Adipocyte (in vitro differentiated cells): ENCODE data around the gene PIK3C3.

ENCODE experiments used
- DNase-seq: peaks from one replicate; pipeline ENCODE4 v3.0.0-alpha.2; 2015; ENCODE audit warnings: low read depth
- H3K27me3 ChIP-seq: replicated peaks from 2 replicates; pipeline ENCODE4 v1.7.0; 2013; ENCODE audit warnings: mild to moderate bottlenecking, low read length, moderate library complexity; ENCODE audit not compliant: control insufficient read depth, insufficient read depth
- H3K36me3 ChIP-seq: 2 replicates; pipeline ENCODE4 v1.7.0; 2013; ENCODE audit warnings: low read length, mild to moderate bottlenecking, moderate library complexity; ENCODE audit not compliant: control insufficient read depth, insufficient read depth, severe bottlenecking
- H3K4me1 ChIP-seq: 2 replicates; pipeline ENCODE4 v1.7.0; 2013; ENCODE audit warnings: mild to moderate bottlenecking, low read length, moderate library complexity; ENCODE audit not compliant: control insufficient read depth, insufficient read depth
- H3K4me3 ChIP-seq: 2 replicates; pipeline ENCODE4 v1.7.0; 2013; ENCODE audit warnings: mild to moderate bottlenecking, low read length, moderate library complexity
- H3K9ac ChIP-seq: 2 replicates; pipeline ENCODE4 v1.7.0; 2013; ENCODE audit warnings: mild to moderate bottlenecking, low read length, moderate library complexity
- H3K9me3 ChIP-seq: 2 replicates; pipeline ENCODE4 v1.7.0; 2013; ENCODE audit warnings: mild to moderate bottlenecking, low read length, moderate library complexity; ENCODE audit not compliant: control insufficient read depth

Gene PIK3C3

GRCh38 chr18:41967680-41968079 lies 12.6 kb downstream of the PIK3C3 start:
- H3K9me3 ChIP-seq = no peaks in the 10 kb centered on the region
- peaks cover 21% of the 10 kb centered on the region for H3K4me1 ChIP-seq
- peaks cover 60% of the 10 kb centered on the region for H3K36me3 ChIP-seq
- H3K9ac ChIP-seq = no peak overlapping the region
- no peaks in the 10 kb centered on the region for H3K27me3 ChIP-seq
- no peak for DNase-seq
- no peak overlapping the region for H3K4me3 ChIP-seq

GRCh38 chr18:41969881-41970280 lies 14.8 kb downstream of the PIK3C3 start:
- no peak for DNase-seq
- H3K27me3 ChIP-seq = no peaks in the 10 kb centered on the region
- H3K36me3 ChIP-seq = peaks cover 56% of the 10 kb centered on the region
- peaks cover 18% of the 10 kb centered on the region for H3K4me1 ChIP-seq
- no peak overlapping the region for H3K9ac ChIP-seq
- no peak overlapping the region for H3K4me3 ChIP-seq
- no peaks in the 10 kb centered on the region for H3K9me3 ChIP-seq

- no peak for DNase-seq
Observed at GRCh38 chr18:41972067-41972925, 17.3 kb downstream of the PIK3C3 start.

DNA sequence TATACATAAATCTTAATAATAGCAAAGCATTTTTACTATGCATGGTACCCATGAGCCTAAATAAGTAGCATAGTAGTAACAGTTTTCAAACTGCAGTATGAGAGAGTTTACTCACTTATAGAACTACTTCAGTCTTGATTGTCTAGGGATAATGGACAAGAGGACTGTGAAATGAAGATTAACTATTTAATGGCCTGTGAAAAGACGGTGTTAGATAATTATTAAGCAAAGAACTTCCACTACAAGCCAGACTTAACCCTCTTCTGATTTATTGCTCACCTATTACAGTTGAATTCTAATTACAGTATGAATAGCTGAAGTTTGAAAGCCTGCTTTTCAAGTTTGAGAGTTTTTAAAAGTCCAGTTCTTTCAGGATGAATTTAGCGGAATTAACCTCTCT lies 18.9 kb downstream of the PIK3C3 start:
- Histone ChIP-seq H3K9ac (no peak overlapping the region), H3K27me3 (no peaks in the 10 kb centered on the region), H3K4me1 (peaks cover 3% of the 10 kb centered on the region), H3K36me3 (peaks cover 60% of the 10 kb centered on the region), H3K4me3 (no peak overlapping the region), H3K9me3 (no peaks in the 10 kb centered on the region)
- DNase-seq = no peak

More at GRCh38 chr18:41972067-41972925, 17.3 kb downstream of the PIK3C3 start:
- peaks cover 59% of the 10 kb centered on the region for H3K36me3 ChIP-seq
- H3K4me3 ChIP-seq = no peak overlapping the region
- H3K4me1 ChIP-seq = peaks cover 3% of the 10 kb centered on the region
- no peak overlapping the region for H3K9ac ChIP-seq
- H3K27me3 ChIP-seq = no peaks in the 10 kb centered on the region
- H3K9me3 ChIP-seq = no peaks in the 10 kb centered on the region

DNA sequence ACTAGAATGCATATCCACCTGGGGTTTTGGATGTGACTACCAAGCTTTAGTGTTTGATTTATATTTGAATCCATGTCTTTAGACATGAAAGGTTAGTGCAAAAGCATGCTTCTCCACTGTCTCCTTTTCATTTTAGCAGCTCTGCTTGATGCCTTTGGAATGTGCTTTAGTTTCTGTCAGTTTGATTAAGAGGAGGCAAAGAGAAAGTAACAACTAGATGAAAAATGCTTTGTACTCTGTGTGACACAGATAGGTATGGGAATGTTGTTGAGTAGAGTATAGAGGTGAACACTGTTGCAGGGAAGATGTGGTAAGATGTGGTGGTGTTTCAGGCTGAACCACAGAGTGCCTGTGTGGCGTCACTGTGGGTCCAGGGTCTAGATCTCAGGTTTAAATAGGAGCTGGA lies 19.8 kb downstream of the PIK3C3 start:
- no peak overlapping the region for H3K4me3 ChIP-seq
- H3K9me3 ChIP-seq = no peaks in the 10 kb centered on the region
- peaks cover 60% of the 10 kb centered on the region for H3K36me3 ChIP-seq
- no peaks in the 10 kb centered on the region for H3K27me3 ChIP-seq
- DNase-seq = no peak
- peaks cover 3% of the 10 kb centered on the region for H3K4me1 ChIP-seq
- no peak overlapping the region for H3K9ac ChIP-seq

DNA sequence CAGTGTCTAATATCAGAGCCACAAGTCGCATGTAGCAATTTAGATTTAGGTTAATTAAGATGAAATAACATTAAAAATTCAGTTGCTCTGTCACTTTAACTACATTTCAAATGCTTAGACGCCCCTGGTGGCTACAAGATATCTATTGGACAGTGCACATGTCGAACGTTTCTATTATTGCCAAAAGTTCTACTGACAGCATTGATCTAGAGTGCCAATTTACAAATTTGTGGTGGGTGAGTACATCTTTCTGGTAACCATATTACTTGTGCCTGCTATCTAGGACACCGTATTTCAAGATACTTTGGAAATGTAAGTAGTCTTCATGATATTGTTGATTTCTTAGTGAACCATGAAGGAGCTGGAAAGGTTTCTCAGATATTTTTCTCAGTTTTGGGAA lies 20.2 kb downstream of the PIK3C3 start:
- H3K4me3 ChIP-seq = no peak overlapping the region
- peaks cover 3% of the 10 kb centered on the region for H3K4me1 ChIP-seq
- DNase-seq = no peak
- no peaks in the 10 kb centered on the region for H3K9me3 ChIP-seq
- H3K27me3 ChIP-seq = no peaks in the 10 kb centered on the region
- no peak overlapping the region for H3K9ac ChIP-seq
- peaks cover 59% of the 10 kb centered on the region for H3K36me3 ChIP-seq

- Histone ChIP-seq H3K4me3 (no peak overlapping the region), H3K9me3 (no peaks in the 10 kb centered on the region), H3K36me3 (peaks cover 44% of the 10 kb centered on the region), H3K9ac (no peak overlapping the region), H3K4me1 (peaks cover 3% of the 10 kb centered on the region), H3K27me3 (no peaks in the 10 kb centered on the region)
- DNase-seq = no peak
Observed at GRCh38 chr18:41977233-41977632, 22.2 kb downstream of the PIK3C3 start.

DNA sequence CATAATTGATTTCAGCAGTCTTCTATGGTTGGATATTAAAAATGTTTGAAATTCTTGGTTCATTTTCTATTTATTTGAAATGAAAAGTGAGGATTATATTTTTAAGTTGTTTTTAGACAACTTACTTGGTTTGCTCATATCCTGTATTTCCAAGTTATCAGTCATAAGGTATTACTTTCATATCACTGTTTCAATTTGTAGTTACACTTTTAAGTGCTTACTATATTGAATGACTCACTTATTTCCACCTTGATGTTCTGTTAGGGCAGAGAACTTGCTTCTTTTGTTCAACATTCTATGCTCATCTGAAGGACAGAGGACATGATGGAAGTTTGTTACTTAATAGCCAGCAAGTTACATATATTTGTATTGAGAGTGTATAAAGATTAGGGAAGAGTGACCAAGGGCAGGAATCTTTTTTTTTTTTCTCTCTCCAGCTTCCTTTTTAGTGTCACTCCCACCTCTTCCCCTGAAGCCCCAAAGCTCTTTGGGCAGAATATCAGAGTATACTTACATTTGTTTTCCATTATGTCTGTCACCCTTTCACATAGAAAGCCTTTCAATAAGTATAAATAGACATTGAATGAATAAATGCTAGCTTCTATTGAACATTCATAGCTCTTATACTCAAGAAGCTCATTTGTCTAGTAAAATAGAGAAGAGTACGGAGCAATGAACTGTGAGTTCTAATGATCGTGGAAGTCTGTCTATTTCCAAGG lies 28.1 kb downstream of the PIK3C3 start:
- Histone ChIP-seq H3K4me1 (no peaks in the 10 kb centered on the region), H3K9me3 (no peaks in the 10 kb centered on the region), H3K9ac (no peak overlapping the region), H3K36me3 (peaks cover 37% of the 10 kb centered on the region), H3K4me3 (no peak overlapping the region), H3K27me3 (no peaks in the 10 kb centered on the region)
- no peak for DNase-seq

GRCh38 chr18:41985914-41986313 lies 30.9 kb downstream of the PIK3C3 start:
- Histone ChIP-seq H3K36me3 (peaks cover 50% of the 10 kb centered on the region), H3K9me3 (no peaks in the 10 kb centered on the region), H3K4me3 (no peak overlapping the region)

DNA sequence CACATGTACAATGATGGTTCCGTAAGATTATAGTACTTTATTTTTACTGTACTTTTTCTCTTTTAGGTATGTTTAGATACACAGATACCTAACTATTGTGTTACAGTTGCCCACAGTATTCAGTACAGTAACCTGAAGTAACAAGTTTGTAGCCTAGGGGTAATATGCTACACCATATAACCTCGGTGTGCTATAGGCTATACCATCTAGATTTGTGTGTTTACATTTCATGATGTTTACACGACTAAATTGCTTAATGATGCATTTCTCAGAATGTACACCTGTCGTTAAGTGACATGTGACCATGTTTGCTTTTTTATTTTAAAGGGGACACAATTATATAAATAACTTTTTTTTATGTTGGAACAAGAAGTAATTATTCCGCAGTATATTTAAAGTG lies 34.5 kb downstream of the PIK3C3 start:
- no peak for DNase-seq
- H3K4me1 ChIP-seq = peaks cover 6% of the 10 kb centered on the region
- H3K36me3 ChIP-seq = peaks cover 64% of the 10 kb centered on the region
- H3K4me3 ChIP-seq = no peak overlapping the region
- H3K9ac ChIP-seq = no peak overlapping the region
- H3K27me3 ChIP-seq = no peaks in the 10 kb centered on the region
- H3K9me3 ChIP-seq = no peaks in the 10 kb centered on the region

More at GRCh38 chr18:41985914-41986313, 30.9 kb downstream of the PIK3C3 start:
- Histone ChIP-seq H3K4me1 (no peaks in the 10 kb centered on the region), H3K27me3 (no peaks in the 10 kb centered on the region), H3K9ac (no peak overlapping the region)
- DNase-seq = no peak

DNA sequence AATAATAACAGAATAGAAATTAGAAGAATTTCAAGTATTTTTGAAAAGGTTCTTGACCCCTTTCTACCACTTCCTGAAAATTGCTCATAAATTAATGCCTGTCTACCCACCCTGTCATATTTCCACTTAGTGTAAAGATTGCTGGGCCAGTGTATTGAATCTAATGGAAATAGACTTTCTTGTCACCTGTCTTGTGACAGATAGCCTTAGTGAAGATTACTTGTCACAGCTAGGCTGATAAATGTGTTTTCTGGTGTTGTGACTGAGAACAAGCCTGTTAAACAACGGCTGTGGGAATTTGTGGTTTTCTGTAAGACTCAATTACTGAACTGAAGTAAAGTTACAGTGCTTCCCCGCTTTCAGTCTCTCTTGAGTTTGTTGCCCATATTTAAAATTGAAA lies 37.0 kb downstream of the PIK3C3 start:
- no peaks in the 10 kb centered on the region for H3K27me3 ChIP-seq
- H3K4me3 ChIP-seq = no peak overlapping the region
- H3K4me1 ChIP-seq = peaks cover 6% of the 10 kb centered on the region
- peaks cover 69% of the 10 kb centered on the region for H3K36me3 ChIP-seq
- no peaks in the 10 kb centered on the region for H3K9me3 ChIP-seq
- no peak for DNase-seq
- no peak overlapping the region for H3K9ac ChIP-seq
